ENCODE results near the gene RALGPS1. TPM values are rescaled to one million over a fixed set of nuclear protein-coding genes. Genes with fewer than 3 reads are reported as not detected.

Gene RALGPS1
- total RNA-seq, 5 donors from 2014 or later (not counting 1 experiment from before 2014, with no cell fraction given), result 7.3 to 13.9 (median 9.4) TPM

DNA sequence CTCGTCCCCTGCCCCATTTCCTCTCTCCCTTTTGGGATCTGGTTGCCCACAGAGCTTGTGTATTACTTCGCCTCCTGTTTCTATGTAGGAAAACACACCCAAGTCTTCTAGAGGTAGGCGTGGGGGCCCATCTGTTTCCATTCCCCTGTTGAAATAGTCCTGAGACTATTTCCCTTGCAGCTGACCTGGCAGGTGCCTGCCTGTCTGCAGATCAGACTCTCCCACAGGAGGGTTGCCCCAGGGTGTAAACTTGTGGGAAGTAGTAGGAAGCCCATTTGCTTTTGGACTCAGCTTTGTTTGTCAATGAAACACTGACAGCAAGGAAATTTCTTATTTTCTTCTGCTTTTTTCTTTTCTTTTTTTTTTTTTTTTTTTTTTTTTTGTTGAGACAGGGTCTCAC, 333.7 kb downstream of the RALGPS1 start:
- Mint-ChIP-seq H3K4me3 (no peak overlapping the region), H3K9me3 (no peaks in the 10 kb centered on the region), H3K36me3 (no peaks in the 10 kb centered on the region), H3K4me1 (peaks cover 8 to 14% (median 12%) of the 10 kb centered on the region in 3 donors), H3K27me3 (peaks cover 8 to 11% of the 10 kb centered on the region in 2 donors), H3K27ac (no peak overlapping the region)
- ATAC-seq (replicated peaks in 1 of 4) (no peak), DNase-seq (no peak)
- Histone ChIP-seq H3K4me3 (ENCODE audit: control insufficient read depth in 1 of 2, extremely low read depth in 1 of 2, low read length in 1 of 2) (no peak overlapping the region), H3K9me3 (no peaks in the 10 kb centered on the region), H3K4me1 (ENCODE audit: control insufficient read depth in 1 of 2, extremely low read depth in 1 of 2, insufficient read depth in 2 of 2, low read length in 2 of 2) (peaks cover 3 to 13% of the 10 kb centered on the region in 2 experiments), H3K36me3 (ENCODE audit: control insufficient read depth in 2 of 2, extremely low read depth in 1 of 2, insufficient read depth in 1 of 2, low read length in 1 of 2) (no peaks in the 10 kb centered on the region), H3K27me3 (replicated peaks in 1 of 2; ENCODE audit: control insufficient read depth in 2 of 2, extremely low read depth in 1 of 2, insufficient read depth in 2 of 2, low read length in 1 of 2) (peaks cover 0 to 4% of the 10 kb centered on the region in 2 experiments), H3K27ac (ENCODE audit: low read length) (no peak overlapping the region)
- ChIA-PET CTCF (interaction anchor here in 1 of 2 donors (0.7 kb wide), 1 partner anchor 24 kb away, joined by 3 read pairs; no protein-coding TSS in a partner anchor), POLR2A (interaction anchor here (0.6 kb wide), 2 partner anchors 1013 to 1504 kb away, joined by 5 to 10 read pairs; no protein-coding TSS in a partner anchor)
- 80% methylated on average over 2 of the region's 3 CpGs for WGBS (ENCODE audit: insufficient coverage)

DNA sequence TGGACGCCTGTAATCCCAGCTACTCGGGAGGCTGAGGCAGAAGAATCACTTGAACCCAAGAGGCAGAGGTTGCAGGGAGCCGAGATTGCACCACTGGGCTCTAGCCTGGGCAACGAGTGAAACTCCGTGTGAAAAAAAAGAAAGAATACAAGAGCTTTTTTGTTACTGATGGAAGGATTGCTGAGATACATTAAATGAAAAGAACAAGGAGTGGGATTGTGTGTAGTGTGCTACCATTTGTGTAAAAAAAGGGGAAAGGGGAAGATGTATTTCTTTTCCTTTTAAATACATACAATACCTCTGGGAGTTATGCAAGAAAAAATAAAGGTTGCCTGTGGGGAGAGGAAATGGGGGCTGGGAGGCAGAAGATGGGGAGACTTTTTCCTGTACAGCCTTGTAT, 335.3 kb downstream of the RALGPS1 start:
- CTCF ChIA-PET, result no interaction called here
- H3K36me3 Mint-ChIP-seq, result no peaks in the 10 kb centered on the region
- POLR2A ChIA-PET, result no interaction called here
- H3K27me3 Mint-ChIP-seq, result peaks cover 12 to 24% of the 10 kb centered on the region in 2 donors
- Histone ChIP-seq H3K9me3 (no peaks in the 10 kb centered on the region), H3K27ac (ENCODE audit: low read length) (no peak overlapping the region), H3K36me3 (ENCODE audit: control insufficient read depth in 2 of 2, extremely low read depth in 1 of 2, insufficient read depth in 1 of 2, low read length in 1 of 2) (no peaks in the 10 kb centered on the region), H3K27me3 (replicated peaks in 1 of 2; ENCODE audit: control insufficient read depth in 2 of 2, extremely low read depth in 1 of 2, insufficient read depth in 2 of 2, low read length in 1 of 2) (peaks cover 0 to 4% of the 10 kb centered on the region in 2 experiments), H3K4me3 (ENCODE audit: control insufficient read depth in 1 of 2, extremely low read depth in 1 of 2, low read length in 1 of 2) (no peak overlapping the region), H3K4me1 (ENCODE audit: control insufficient read depth in 1 of 2, extremely low read depth in 1 of 2, insufficient read depth in 2 of 2, low read length in 2 of 2) (peaks cover 0 to 9% of the 10 kb centered on the region in 2 experiments)
- peaks cover 6 to 8% (median 8%) of the 10 kb centered on the region in 3 donors for H3K4me1 Mint-ChIP-seq
- no peak overlapping the region for H3K27ac Mint-ChIP-seq
- no peaks in the 10 kb centered on the region for H3K9me3 Mint-ChIP-seq
- 96% methylated on average over 3 of the region's 5 CpGs for WGBS (ENCODE audit: insufficient coverage)
- no peak for ATAC-seq (replicated peaks in 1 of 4)
- DNase-seq, result no peak
- no peak overlapping the region for H3K4me3 Mint-ChIP-seq

DNA sequence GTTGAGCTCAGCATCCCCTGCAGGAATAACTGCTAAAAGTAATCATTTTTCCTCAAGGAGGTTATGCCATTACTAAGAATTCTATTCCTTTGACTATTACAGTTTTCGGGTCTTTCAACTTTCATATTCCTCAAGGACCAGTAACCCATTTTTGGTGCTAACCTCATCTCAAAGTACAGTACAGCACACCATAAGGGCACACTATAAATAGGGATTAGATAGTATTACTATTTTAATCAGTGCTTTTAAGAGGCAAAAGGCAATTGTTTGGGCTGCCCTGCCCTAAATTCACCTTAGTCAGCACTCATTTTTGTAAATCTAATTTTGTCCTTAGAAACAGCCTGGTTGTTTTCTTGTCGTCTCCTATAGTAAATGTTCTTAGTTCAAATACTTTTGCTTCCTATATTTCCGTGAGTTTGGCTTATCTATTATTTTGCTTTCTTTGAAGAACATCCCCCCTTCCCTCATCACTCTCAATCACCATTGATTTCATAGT, 336.4 kb downstream of the RALGPS1 start:
- no peaks in the 10 kb centered on the region for H3K4me1 ChIP-seq (ENCODE audit: control insufficient read depth in 1 of 2, extremely low read depth in 1 of 2, insufficient read depth in 2 of 2, low read length in 2 of 2)
- ATAC-seq (replicated peaks in 1 of 4) (no peak), DNase-seq (no peak)
- H3K27ac ChIP-seq (ENCODE audit: low read length), result no peak overlapping the region
- H3K4me1 Mint-ChIP-seq, result no peaks in the 10 kb centered on the region
- H3K36me3 Mint-ChIP-seq, result no peaks in the 10 kb centered on the region
- H3K9me3 Mint-ChIP-seq, result no peaks in the 10 kb centered on the region
- no peak overlapping the region for H3K27ac Mint-ChIP-seq
- peaks cover 0 to 4% of the 10 kb centered on the region in 2 experiments for H3K27me3 ChIP-seq (replicated peaks in 1 of 2; ENCODE audit: control insufficient read depth in 2 of 2, extremely low read depth in 1 of 2, insufficient read depth in 2 of 2, low read length in 1 of 2)
- no CpG with 5 or more reads among the region's 3 CpGs for WGBS (ENCODE audit: insufficient coverage)
- no peak overlapping the region for H3K4me3 Mint-ChIP-seq
- no peak overlapping the region for H3K4me3 ChIP-seq (ENCODE audit: control insufficient read depth in 1 of 2, extremely low read depth in 1 of 2, low read length in 1 of 2)
- no peaks in the 10 kb centered on the region for H3K36me3 ChIP-seq (ENCODE audit: control insufficient read depth in 2 of 2, extremely low read depth in 1 of 2, insufficient read depth in 1 of 2, low read length in 1 of 2)
- ChIA-PET CTCF (no interaction called here), POLR2A (no interaction called here)
- peaks cover 12 to 29% of the 10 kb centered on the region in 2 donors for H3K27me3 Mint-ChIP-seq
- no peaks in the 10 kb centered on the region for H3K9me3 ChIP-seq

DNA sequence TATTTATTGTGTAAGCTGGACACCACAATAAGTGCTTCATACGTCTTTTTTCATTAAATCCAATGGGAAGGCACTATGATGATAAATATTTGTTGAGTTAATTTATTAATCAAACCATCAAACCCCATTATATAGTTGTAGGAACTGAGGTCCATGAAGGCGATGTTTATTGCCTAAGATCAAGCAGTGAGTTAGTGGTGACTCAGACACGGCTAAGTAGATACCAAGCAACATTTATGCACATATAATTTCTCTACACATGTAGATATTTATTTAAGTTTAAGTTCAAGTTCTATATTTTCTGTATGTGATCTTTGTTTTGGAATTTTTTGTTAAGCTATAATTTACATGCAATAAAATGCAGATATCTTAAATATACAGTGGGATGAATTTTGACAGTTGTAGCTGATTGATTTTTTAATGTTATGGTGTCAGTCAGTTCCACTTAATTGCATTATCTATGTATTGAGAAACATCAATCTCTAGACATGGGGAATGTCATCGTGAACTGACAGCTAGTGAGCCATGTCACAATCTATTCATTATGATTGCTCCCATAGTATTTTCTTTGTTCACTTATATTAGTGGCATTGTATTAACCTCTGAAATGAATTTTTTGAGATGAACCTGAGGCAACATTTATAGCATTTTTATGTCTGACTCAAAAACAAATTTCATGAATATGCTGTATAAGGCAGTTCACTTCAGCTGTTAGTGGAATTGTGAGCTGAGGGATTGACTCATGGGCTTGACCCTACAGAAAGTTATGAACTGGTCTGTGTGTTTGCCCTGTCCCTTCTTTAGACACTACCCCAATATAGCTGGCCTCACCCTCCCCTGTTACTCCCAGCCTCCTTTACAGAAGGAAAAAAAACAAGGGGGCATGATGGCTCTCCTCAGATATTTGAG, 338.1 kb downstream of the RALGPS1 start:
- no peaks in the 10 kb centered on the region for H3K36me3 ChIP-seq (ENCODE audit: control insufficient read depth in 2 of 2, extremely low read depth in 1 of 2, insufficient read depth in 1 of 2, low read length in 1 of 2)
- no peak overlapping the region for H3K4me3 Mint-ChIP-seq
- ChIA-PET CTCF (no interaction called here), POLR2A (interaction anchor here in 1 of 2 donors (0.6 kb wide), 1 partner anchor 22 kb away, joined by 8 read pairs; no protein-coding TSS in a partner anchor)
- no peak overlapping the region for H3K4me3 ChIP-seq (ENCODE audit: control insufficient read depth in 1 of 2, extremely low read depth in 1 of 2, low read length in 1 of 2)
- ATAC-seq (replicated peaks in 1 of 4) (no peak), DNase-seq (no peak)
- H3K4me1 ChIP-seq (ENCODE audit: control insufficient read depth in 1 of 2, extremely low read depth in 1 of 2, insufficient read depth in 2 of 2, low read length in 2 of 2), result no peaks in the 10 kb centered on the region
- H3K27me3 ChIP-seq (replicated peaks in 1 of 2; ENCODE audit: control insufficient read depth in 2 of 2, extremely low read depth in 1 of 2, insufficient read depth in 2 of 2, low read length in 1 of 2), result peaks cover 0 to 4% of the 10 kb centered on the region in 2 experiments
- peaks cover 12 to 29% of the 10 kb centered on the region in 2 donors for H3K27me3 Mint-ChIP-seq
- H3K9me3 ChIP-seq, result no peaks in the 10 kb centered on the region
- H3K27ac ChIP-seq (ENCODE audit: low read length), result no peak overlapping the region
- no peaks in the 10 kb centered on the region for H3K4me1 Mint-ChIP-seq
- WGBS (ENCODE audit: insufficient coverage), result no CpG with 5 or more reads among the region's 4 CpGs
- no peaks in the 10 kb centered on the region for H3K36me3 Mint-ChIP-seq
- H3K27ac Mint-ChIP-seq, result no peak overlapping the region
- no peaks in the 10 kb centered on the region for H3K9me3 Mint-ChIP-seq

DNA sequence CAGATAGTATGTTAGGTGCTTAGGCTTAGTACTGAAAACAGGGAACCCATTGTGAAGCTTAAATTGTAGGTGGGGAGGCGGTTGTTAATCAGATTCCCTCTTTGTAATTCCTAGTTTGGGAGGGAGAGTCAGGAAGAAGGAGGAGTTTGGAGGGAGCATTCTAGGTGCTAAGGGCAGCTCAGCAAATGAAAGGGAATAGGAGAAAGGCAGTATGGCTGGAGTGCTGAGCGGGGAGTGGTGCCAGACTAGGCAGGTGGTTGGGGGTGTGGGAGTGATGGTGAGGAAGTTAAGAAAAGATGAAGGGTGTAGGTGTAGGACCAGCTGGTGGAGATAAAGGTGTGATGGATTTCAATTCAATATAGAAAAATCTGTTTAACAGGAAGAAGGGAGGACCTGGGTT, 338.9 kb downstream of the RALGPS1 start:
- no peaks in the 10 kb centered on the region for H3K36me3 Mint-ChIP-seq
- Histone ChIP-seq H3K27me3 (replicated peaks in 1 of 2; ENCODE audit: control insufficient read depth in 2 of 2, extremely low read depth in 1 of 2, insufficient read depth in 2 of 2, low read length in 1 of 2) (peaks cover 0 to 4% of the 10 kb centered on the region in 2 experiments), H3K27ac (ENCODE audit: low read length) (no peak overlapping the region), H3K4me3 (ENCODE audit: control insufficient read depth in 1 of 2, extremely low read depth in 1 of 2, low read length in 1 of 2) (no peak overlapping the region), H3K36me3 (ENCODE audit: control insufficient read depth in 2 of 2, extremely low read depth in 1 of 2, insufficient read depth in 1 of 2, low read length in 1 of 2) (no peaks in the 10 kb centered on the region), H3K9me3 (no peaks in the 10 kb centered on the region), H3K4me1 (ENCODE audit: control insufficient read depth in 1 of 2, extremely low read depth in 1 of 2, insufficient read depth in 2 of 2, low read length in 2 of 2) (no peaks in the 10 kb centered on the region)
- no peak for ATAC-seq (replicated peaks in 1 of 4)
- peaks cover 12 to 29% of the 10 kb centered on the region in 2 donors for H3K27me3 Mint-ChIP-seq
- H3K27ac Mint-ChIP-seq, result no peak overlapping the region
- ChIA-PET CTCF (no interaction called here), POLR2A (interaction anchor here in 1 of 2 donors (0.6 kb wide), 1 partner anchor 23 kb away, joined by 8 read pairs; no protein-coding TSS in a partner anchor)
- no peaks in the 10 kb centered on the region for H3K9me3 Mint-ChIP-seq
- no peak overlapping the region for H3K4me3 Mint-ChIP-seq
- DNase-seq, result no peak
- 69% methylated on average over 2 of the region's 2 CpGs for WGBS (ENCODE audit: insufficient coverage)
- H3K4me1 Mint-ChIP-seq, result no peaks in the 10 kb centered on the region

DNA sequence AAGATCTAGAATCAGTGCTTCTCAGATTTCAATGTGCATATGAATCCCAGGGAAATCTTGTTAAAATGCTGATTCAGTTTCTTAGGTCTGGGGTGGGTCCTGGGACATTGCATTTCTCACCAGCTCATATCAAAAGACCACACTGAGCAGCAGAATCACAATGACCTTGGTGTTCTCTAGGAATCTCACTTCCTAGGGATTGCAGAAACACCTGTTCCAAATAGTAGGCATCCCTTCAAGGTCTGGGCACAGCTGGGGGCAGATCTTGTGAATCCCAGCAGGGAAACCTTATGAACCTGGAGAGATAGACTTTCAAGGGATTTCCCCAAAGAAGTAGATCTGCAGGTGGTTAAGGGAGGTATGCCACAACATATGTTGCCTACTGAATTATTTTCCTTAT, 341.1 kb downstream of the RALGPS1 start:
- no peaks in the 10 kb centered on the region for H3K4me1 ChIP-seq (ENCODE audit: control insufficient read depth in 1 of 2, extremely low read depth in 1 of 2, insufficient read depth in 2 of 2, low read length in 2 of 2)
- Mint-ChIP-seq H3K27me3 (peaks cover 5 to 27% of the 10 kb centered on the region in 2 donors), H3K4me1 (no peaks in the 10 kb centered on the region), H3K4me3 (no peak overlapping the region), H3K9me3 (no peaks in the 10 kb centered on the region), H3K36me3 (no peaks in the 10 kb centered on the region), H3K27ac (no peak overlapping the region)
- DNase-seq (no peak), ATAC-seq (replicated peaks in 1 of 4) (no peak)
- peaks cover 0 to under 1% of the 10 kb centered on the region in 2 experiments for H3K27me3 ChIP-seq (replicated peaks in 1 of 2; ENCODE audit: control insufficient read depth in 2 of 2, extremely low read depth in 1 of 2, insufficient read depth in 2 of 2, low read length in 1 of 2)
- H3K9me3 ChIP-seq, result no peaks in the 10 kb centered on the region
- no peak overlapping the region for H3K4me3 ChIP-seq (ENCODE audit: control insufficient read depth in 1 of 2, extremely low read depth in 1 of 2, low read length in 1 of 2)
- no peak overlapping the region for H3K27ac ChIP-seq (ENCODE audit: low read length)
- CTCF ChIA-PET, result no interaction called here
- POLR2A ChIA-PET, result no interaction called here
- no peaks in the 10 kb centered on the region for H3K36me3 ChIP-seq (ENCODE audit: control insufficient read depth in 2 of 2, extremely low read depth in 1 of 2, insufficient read depth in 1 of 2, low read length in 1 of 2)
